ENCODE results near the gene SP5. TPM values are rescaled to one million over a fixed set of nuclear protein-coding genes. Genes with fewer than 3 reads are reported as not detected.
"Not testable (repeated sequence)": the region's sequence is repeated elsewhere in the genome, so short reads cannot be mapped to it uniquely, and the experiment has no call there.

The SP5 gene
- total RNA-seq, 2 experiments from 2014 or later = not detected

GRCh38 chr2:170744248-170745002 lies 29.3 kb downstream of the SP5 start:
- POLR2A ChIA-PET = no interaction called here
- peak in 2 of 14 experiments; percentile 16 to 17 for DNase-seq

DNA sequence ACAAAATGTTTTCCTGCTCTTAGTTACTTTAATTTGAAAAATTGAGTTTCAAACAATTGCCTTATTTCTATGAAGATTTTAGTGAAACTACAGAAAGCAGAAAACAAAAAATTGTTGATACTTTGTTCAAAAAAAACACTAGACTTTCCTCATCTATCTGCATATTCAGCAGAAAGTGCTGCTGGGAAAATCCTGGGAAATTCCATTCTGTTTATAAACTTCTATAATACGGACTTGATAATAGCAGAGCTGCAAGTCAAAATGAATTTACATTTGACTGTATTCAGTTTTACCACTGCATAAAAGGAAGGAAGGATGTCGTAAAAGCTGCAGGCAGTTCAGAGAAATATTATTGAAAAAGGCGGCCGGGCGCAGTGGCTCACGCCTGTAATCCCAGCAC lies 30.2 kb downstream of the SP5 start:
- Mint-ChIP-seq H3K27ac (no peak overlapping the region), H3K4me1 (ENCODE audit: low read depth) (no peaks in the 10 kb centered on the region), H3K9me3 (no peaks in the 10 kb centered on the region), H3K36me3 (ENCODE audit: low read depth) (no peaks in the 10 kb centered on the region), H3K27me3 (peaks cover 32% of the 10 kb centered on the region), H3K4me3 (no peak overlapping the region)
- Histone ChIP-seq H3K27me3 (ENCODE audit: control insufficient read depth in 1 of 2, insufficient read depth in 2 of 2, low read length in 2 of 2) (peaks cover 6 to 18% of the 10 kb centered on the region in 2 experiments), H3K4me3 (ENCODE audit: low read length) (no peak overlapping the region), H3K36me3 (ENCODE audit: insufficient read depth, low read length) (no peaks in the 10 kb centered on the region), H3K9me3 (ENCODE audit: control insufficient read depth in 1 of 2, insufficient read depth in 1 of 2, low read length in 2 of 2) (no peaks in the 10 kb centered on the region), H3K27ac (ENCODE audit: low read depth in 1 of 2, low read length in 2 of 2) (no peak overlapping the region), H3K4me1 (ENCODE audit: insufficient read depth, low read length) (no peaks in the 10 kb centered on the region)
- DNase-seq = no peak
- TF ChIP-seq, protein P1, sequence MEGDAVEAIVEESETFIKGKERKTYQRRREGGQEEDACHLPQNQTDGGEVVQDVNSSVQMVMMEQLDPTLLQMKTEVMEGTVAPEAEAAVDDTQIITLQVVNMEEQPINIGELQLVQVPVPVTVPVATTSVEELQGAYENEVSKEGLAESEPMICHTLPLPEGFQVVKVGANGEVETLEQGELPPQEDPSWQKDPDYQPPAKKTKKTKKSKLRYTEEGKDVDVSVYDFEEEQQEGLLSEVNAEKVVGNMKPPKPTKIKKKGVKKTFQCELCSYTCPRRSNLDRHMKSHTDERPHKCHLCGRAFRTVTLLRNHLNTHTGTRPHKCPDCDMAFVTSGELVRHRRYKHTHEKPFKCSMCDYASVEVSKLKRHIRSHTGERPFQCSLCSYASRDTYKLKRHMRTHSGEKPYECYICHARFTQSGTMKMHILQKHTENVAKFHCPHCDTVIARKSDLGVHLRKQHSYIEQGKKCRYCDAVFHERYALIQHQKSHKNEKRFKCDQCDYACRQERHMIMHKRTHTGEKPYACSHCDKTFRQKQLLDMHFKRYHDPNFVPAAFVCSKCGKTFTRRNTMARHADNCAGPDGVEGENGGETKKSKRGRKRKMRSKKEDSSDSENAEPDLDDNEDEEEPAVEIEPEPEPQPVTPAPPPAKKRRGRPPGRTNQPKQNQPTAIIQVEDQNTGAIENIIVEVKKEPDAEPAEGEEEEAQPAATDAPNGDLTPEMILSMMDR (IDR thresholded peaks at IDR 0.05) = no peak
- ATAC-seq (ENCODE audit: poor library complexity) = no peak
- POLR2A ChIA-PET = no interaction called here
- intact Hi-C loops (cut with DNase I, micrococcal nuclease) = no loop called here
- CTCF ChIA-PET = no interaction called here

More at GRCh38 chr2:170744248-170745002, 29.3 kb downstream of the SP5 start:
- H3K27me3 Mint-ChIP-seq = peaks cover 32% of the 10 kb centered on the region
- no peaks in the 10 kb centered on the region for H3K9me3 Mint-ChIP-seq
- no peak overlapping the region for H3K27ac ChIP-seq (ENCODE audit: low read depth in 1 of 2, low read length in 2 of 2)
- ATAC-seq (ENCODE audit: poor library complexity) = no peak
- H3K4me1 Mint-ChIP-seq (ENCODE audit: low read depth) = no peaks in the 10 kb centered on the region
- TF ChIP-seq, protein P1 (IDR thresholded peaks at IDR 0.05) = no peak
- H3K9me3 ChIP-seq (ENCODE audit: control insufficient read depth in 1 of 2, insufficient read depth in 1 of 2, low read length in 2 of 2) = no peaks in the 10 kb centered on the region
- intact Hi-C loops (cut with DNase I, micrococcal nuclease) = no loop called here
- H3K4me3 ChIP-seq (ENCODE audit: low read length) = no peak overlapping the region
- peaks cover 6 to 18% of the 10 kb centered on the region in 2 experiments for H3K27me3 ChIP-seq (ENCODE audit: control insufficient read depth in 1 of 2, insufficient read depth in 2 of 2, low read length in 2 of 2)
- H3K27ac Mint-ChIP-seq = no peak overlapping the region
- no peak overlapping the region for H3K4me3 Mint-ChIP-seq
- no peaks in the 10 kb centered on the region for H3K36me3 Mint-ChIP-seq (ENCODE audit: low read depth)
- CTCF ChIA-PET = no interaction called here
- no peaks in the 10 kb centered on the region for H3K4me1 ChIP-seq (ENCODE audit: insufficient read depth, low read length)
- H3K36me3 ChIP-seq (ENCODE audit: insufficient read depth, low read length) = no peaks in the 10 kb centered on the region

GRCh38 chr2:170747921-170748320 lies 32.8 kb downstream of the SP5 start:
- DNase-seq (no peak), ATAC-seq (ENCODE audit: poor library complexity) (no peak)
- Histone ChIP-seq H3K27me3 (ENCODE audit: control insufficient read depth in 1 of 2, insufficient read depth in 2 of 2, low read length in 2 of 2) (peaks cover 3 to 8% of the 10 kb centered on the region in 2 experiments), H3K4me3 (ENCODE audit: low read length) (no peak overlapping the region), H3K36me3 (ENCODE audit: insufficient read depth, low read length) (no peaks in the 10 kb centered on the region), H3K27ac (ENCODE audit: low read depth in 1 of 2, low read length in 2 of 2) (no peak overlapping the region), H3K4me1 (ENCODE audit: insufficient read depth, low read length) (no peaks in the 10 kb centered on the region), H3K9me3 (ENCODE audit: control insufficient read depth in 1 of 2, insufficient read depth in 1 of 2, low read length in 2 of 2) (no peaks in the 10 kb centered on the region)
- Mint-ChIP-seq H3K4me3 (no peak overlapping the region), H3K36me3 (ENCODE audit: low read depth) (no peaks in the 10 kb centered on the region), H3K27ac (no peak overlapping the region), H3K9me3 (no peaks in the 10 kb centered on the region), H3K4me1 (ENCODE audit: low read depth) (no peaks in the 10 kb centered on the region), H3K27me3 (peaks cover 39% of the 10 kb centered on the region)
- POLR2A ChIA-PET = no interaction called here
- TF ChIP-seq, protein P1 (IDR thresholded peaks at IDR 0.05) = no peak
- intact Hi-C loops (cut with DNase I, micrococcal nuclease) = no loop called here
- CTCF ChIA-PET = no interaction called here

- H3K4me1 Mint-ChIP-seq (ENCODE audit: low read depth); H3K4me3 ChIP-seq (ENCODE audit: low read length); H3K36me3 ChIP-seq (ENCODE audit: insufficient read depth, low read length); intact Hi-C loops (cut with DNase I, micrococcal nuclease); ATAC-seq (ENCODE audit: poor library complexity); CTCF ChIA-PET; H3K4me1 ChIP-seq (ENCODE audit: insufficient read depth, low read length); POLR2A ChIA-PET; H3K4me3 Mint-ChIP-seq; H3K9me3 Mint-ChIP-seq; H3K27ac Mint-ChIP-seq; H3K27me3 ChIP-seq (ENCODE audit: control insufficient read depth in 1 of 2, insufficient read depth in 2 of 2, low read length in 2 of 2); H3K27ac ChIP-seq (ENCODE audit: low read depth in 1 of 2, low read length in 2 of 2); H3K36me3 Mint-ChIP-seq (ENCODE audit: low read depth); H3K9me3 ChIP-seq (ENCODE audit: control insufficient read depth in 1 of 2, insufficient read depth in 1 of 2, low read length in 2 of 2); DNase-seq: not testable (repeated sequence)
- H3K27me3 Mint-ChIP-seq = peaks cover 28% of the 10 kb centered on the region
Observed at GRCh38 chr2:170751555-170751954, 36.4 kb downstream of the SP5 start.
